ENCODE measurements around the gene FAT1.

GRCh38 chr4:186714006-186714675, 9.5 kb downstream of the FAT1 start:
- TF ChIP-seq TAF1 (IDR thresholded peaks at IDR 0.05; ENCODE audit: borderline replicate concordance, low read depth, low read length) (no peak), POLR2A (IDR thresholded peaks at IDR 0.05; ENCODE audit: low read depth, low read length) (no peak), POLR2AphosphoS5 (IDR thresholded peaks at IDR 0.05; ENCODE audit: low read depth, low read length) (no peak)
